RWPE1 (cell line): ENCODE results near the gene MS4A6E.
A peak's percentile ranks its signal among the peaks of the same experiment; 100 is the strongest.
"Not testable (repeated sequence)": the region's sequence is repeated elsewhere in the genome, so short reads cannot be mapped to it uniquely, and the experiment has no call there.

Experiments used
- CTCF ChIA-PET: fragments of 350-600 bp; sonication (Branson Sonifier 250); formaldehyde crosslinking; extraction: SDS; loops from one replicate; lab custom pipeline; 2021; lab: Yijun Ruan, JAX
- POLR2A ChIA-PET: fragments of 400-600 bp; formaldehyde crosslinking; extraction: SDS; loops from one replicate; lab custom pipeline; 2020; ENCODE audit warnings: antibody characterized with exemption; ENCODE audit not compliant: low non-redundant PET; lab: Yijun Ruan, JAX
- DNase-seq: peaks from one replicate; pipeline ENCODE4 v3.0.0; 2012; ENCODE audit warnings: low spot score
- H3K27ac ChIP-seq: fragments of 450-650 bp; 2 replicates; pipeline ENCODE4 v1.5.1; 2017
- CTCF ChIP-seq: fragments of 450-650 bp; conservative IDR thresholded peaks from 2 replicates; pipeline ENCODE4 v1.5.1; 2017; ENCODE audit warnings: low read depth, mild to moderate bottlenecking

Gene MS4A6E

GRCh38 chr11:60301178-60301577 lies 25.9 kb upstream of the MS4A6E start:
- ChIA-PET POLR2A (no interaction called here), CTCF (no interaction called here)
- H3K27ac ChIP-seq: no peak overlapping the region

GRCh38 chr11:60301884-60302283 lies 25.2 kb upstream of the MS4A6E start:
- DNase-seq, CTCF ChIA-PET, POLR2A ChIA-PET, H3K27ac ChIP-seq: not testable (repeated sequence)

More at GRCh38 chr11:60301178-60301577, 25.9 kb upstream of the MS4A6E start:
- no peak for DNase-seq
- no peak for TF ChIP-seq CTCF

GRCh38 chr11:60303661-60304060 lies 23.4 kb upstream of the MS4A6E start:
- ChIA-PET POLR2A (no interaction called here), CTCF (interaction anchor here (0.7 kb wide), 1 partner anchor 83 kb away, joined by 3 read pairs; no protein-coding TSS in a partner anchor)

GRCh38 chr11:60305906-60306619 lies 21.0 kb upstream of the MS4A6E start:
- peak; percentile 6 for DNase-seq
- no peak for TF ChIP-seq CTCF
- ChIA-PET POLR2A (no interaction called here), CTCF (no interaction called here)
- no peak overlapping the region for H3K27ac ChIP-seq

More at GRCh38 chr11:60303661-60304060, 23.4 kb upstream of the MS4A6E start:
- TF ChIP-seq CTCF: no peak
- H3K27ac ChIP-seq: no peak overlapping the region
- DNase-seq: no peak

GRCh38 chr11:60307507-60308195 lies 19.4 kb upstream of the MS4A6E start:
- CTCF ChIA-PET: no interaction called here
- no peak for DNase-seq
- TF ChIP-seq CTCF: no peak
- H3K27ac ChIP-seq: no peak overlapping the region
- POLR2A ChIA-PET: no interaction called here

- no peak overlapping the region for H3K27ac ChIP-seq
- ChIA-PET CTCF (no interaction called here), POLR2A (no interaction called here)
- no peak for DNase-seq
- no peak for TF ChIP-seq CTCF
Observed at GRCh38 chr11:60310407-60310998, 16.6 kb upstream of the MS4A6E start.
